PC-3 (cell line): ENCODE measurements around the gene NHLRC2. TPM values are rescaled to one million over a fixed set of nuclear protein-coding genes. Genes with fewer than 3 reads are reported as not detected.

Experiments
- ATAC-seq: fragments of 200-7000 bp; cut with Tn5 transposase; 2 replicates; pipeline ENCODE4 v1.9.1; 2020; ENCODE audit warnings: mild to moderate bottlenecking, moderate library complexity
- BruUV-seq: library from RNA; stranded (reverse); fragments of 400-500 nt; replicated peaks from 2 replicates; lab custom pipeline; 2021; lab: Mats Ljungman, UMichigan
- CTCF ChIA-PET: fragments of 300-600 bp; sonication (Branson Sonifier 250); formaldehyde crosslinking; loops from one replicate; lab custom pipeline; 2022; ENCODE audit warnings: antibody characterized with exemption; lab: Charles Lee
- POLR2A ChIA-PET: fragments of 300-600 bp; sonication (Branson Sonifier 250); formaldehyde crosslinking; loops from one replicate; lab custom pipeline; 2022; ENCODE audit warnings: antibody characterized with exemption; ENCODE audit not compliant: unreplicated experiment; lab: Charles Lee
- DNase-seq: peaks from one replicate; pipeline ENCODE4 v3.0.0-alpha.2; 2015
- H2AFZ ChIP-seq: fragments of 300-600 bp; sonication (generic); 2 replicates; pipeline ENCODE4 v1.6.0; 2016; ENCODE audit warnings: antibody characterized with exemption, low read length
- H3F3A ChIP-seq: fragments of 300-600 bp; sonication (generic); one replicate; pipeline ENCODE4 v1.6.0; 2017; ENCODE audit warnings: antibody characterized with exemption, low read length, control low read depth, mild to moderate bottlenecking; ENCODE audit not compliant: unreplicated experiment
- H3K27ac ChIP-seq: fragments of 300-600 bp; sonication (generic); 2 replicates; pipeline ENCODE4 v1.5.1; 2016; ENCODE audit warnings: mild to moderate bottlenecking, low read length
- H3K27me3 ChIP-seq: fragments of 300-600 bp; sonication (generic); 2 replicates; pipeline ENCODE4 v1.6.1; 2016; ENCODE audit warnings: low read length, mixed read lengths
- H3K36me3 ChIP-seq: fragments of 300-600 bp; sonication (generic); 2 replicates; pipeline ENCODE4 v1.6.1; 2016; ENCODE audit warnings: low read depth, mixed run types, low read length, mixed read lengths
- H3K4me1 ChIP-seq: fragments of 300-600 bp; sonication (generic); 2 replicates; pipeline ENCODE4 v1.5.1; 2016; ENCODE audit warnings: low read length; ENCODE audit not compliant: insufficient read depth
- H3K4me2 ChIP-seq: fragments of 300-600 bp; sonication (generic); 2 replicates; pipeline ENCODE4 v1.6.0; 2016; ENCODE audit warnings: low read length
- H3K4me3 ChIP-seq: fragments of 300-600 bp; sonication (generic); 2 replicates; pipeline ENCODE4 v1.5.1; 2016; ENCODE audit warnings: mild to moderate bottlenecking, low read length, mixed read lengths
- H3K79me2 ChIP-seq: fragments of 300-600 bp; sonication (generic); 2 replicates; pipeline ENCODE4 v1.6.1; 2017; ENCODE audit warnings: low read length, mixed read lengths
- H3K9ac ChIP-seq: fragments of 300-600 bp; sonication (generic); 2 replicates; pipeline ENCODE4 v1.6.0; 2016; ENCODE audit warnings: mild to moderate bottlenecking, low read length
- H3K9me2 ChIP-seq: fragments of 300-600 bp; sonication (generic); replicated peaks from 2 replicates; pipeline ENCODE4 v1.6.1; 2016; ENCODE audit warnings: mixed run types, low read length, mixed read lengths
- H3K9me3 ChIP-seq: fragments of 300-600 bp; sonication (generic); 2 replicates; pipeline ENCODE4 v1.6.1; 2016; ENCODE audit warnings: low read length, mixed read lengths
- H4K20me1 ChIP-seq: fragments of 300-600 bp; sonication (generic); 2 replicates; pipeline ENCODE4 v1.6.1; 2016; ENCODE audit warnings: low read length, mixed read lengths
- EZH2 ChIP-seq: fragments of 300-600 bp; sonication (generic); IDR thresholded peaks from one replicate; pipeline ENCODE4 v1.6.1; 2017; ENCODE audit warnings: antibody characterized with exemption, mild to moderate bottlenecking, low read length; ENCODE audit not compliant: unreplicated experiment
- EZH2phosphoT487 ChIP-seq: fragments of 300-600 bp; sonication (generic); IDR thresholded peaks from 2 replicates; pipeline ENCODE4 v1.6.1; 2018; ENCODE audit warnings: mild to moderate bottlenecking, antibody characterized with exemption, low read length, borderline replicate concordance
- intact Hi-C: fragments of 100-400 bp; cut with micrococcal nuclease; formaldehyde crosslinking; loops from 2 replicates; pipeline ENCODE4 v1.9.0; 2023
- total RNA-seq: library from RNA; depleted of rRNA; stranded (reverse); fragments of >200 nt; gene quantifications from 2 replicates; pipeline ENCODE4 v1.2.3, GENCODE V29; 2014
- TF ChIP-seq, protein P1 (sequence below): fragments of 300-600 bp; sonication (generic); conservative IDR thresholded peaks from 2 replicates; pipeline ENCODE4 v1.5.1; 2017; ENCODE audit warnings: antibody characterized with exemption, low read depth, mild to moderate bottlenecking, low read length

The NHLRC2 gene
- total RNA-seq, 1 experiment from 2014 or later: 17.5 TPM

DNA sequence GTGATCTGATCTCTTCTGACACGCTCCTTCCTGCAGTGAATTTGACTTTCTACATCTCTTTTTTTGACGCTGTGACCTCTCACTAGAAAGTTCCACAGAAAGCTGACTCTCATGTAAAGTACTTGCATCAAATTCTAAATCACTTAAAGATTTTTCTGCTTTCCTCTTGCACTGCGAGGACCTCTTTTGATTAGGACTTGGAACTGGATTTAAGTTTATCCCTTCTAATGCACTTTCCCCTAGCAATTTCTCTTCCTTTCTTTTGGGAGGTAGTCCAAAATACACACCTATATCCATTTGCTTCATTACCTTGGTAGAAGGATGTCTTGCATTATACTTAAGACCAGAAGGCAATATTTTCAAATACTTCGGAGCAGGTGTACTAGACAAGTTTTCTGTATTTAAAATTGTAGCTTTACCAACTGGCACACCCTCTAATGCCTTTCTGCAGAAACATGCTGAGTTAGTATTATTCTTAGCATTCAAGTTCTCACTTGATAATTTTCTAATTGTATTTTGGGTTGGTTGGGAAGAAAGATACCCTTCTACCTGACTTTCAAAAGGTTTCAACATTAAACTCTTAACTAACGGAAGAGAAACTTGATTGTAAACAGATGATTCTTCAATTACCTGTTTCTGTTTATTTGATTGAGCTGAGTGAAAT lies 5.2 kb upstream of the NHLRC2 start:
- BruUV-seq: no TSS peak
- H3K9ac ChIP-seq: no peak overlapping the region
- H3K27ac ChIP-seq: no peak overlapping the region
- DNase-seq: no peak
- TF ChIP-seq EZH2phosphoT487 (no peak), EZH2 (no peak)
- TF ChIP-seq, protein P1, sequence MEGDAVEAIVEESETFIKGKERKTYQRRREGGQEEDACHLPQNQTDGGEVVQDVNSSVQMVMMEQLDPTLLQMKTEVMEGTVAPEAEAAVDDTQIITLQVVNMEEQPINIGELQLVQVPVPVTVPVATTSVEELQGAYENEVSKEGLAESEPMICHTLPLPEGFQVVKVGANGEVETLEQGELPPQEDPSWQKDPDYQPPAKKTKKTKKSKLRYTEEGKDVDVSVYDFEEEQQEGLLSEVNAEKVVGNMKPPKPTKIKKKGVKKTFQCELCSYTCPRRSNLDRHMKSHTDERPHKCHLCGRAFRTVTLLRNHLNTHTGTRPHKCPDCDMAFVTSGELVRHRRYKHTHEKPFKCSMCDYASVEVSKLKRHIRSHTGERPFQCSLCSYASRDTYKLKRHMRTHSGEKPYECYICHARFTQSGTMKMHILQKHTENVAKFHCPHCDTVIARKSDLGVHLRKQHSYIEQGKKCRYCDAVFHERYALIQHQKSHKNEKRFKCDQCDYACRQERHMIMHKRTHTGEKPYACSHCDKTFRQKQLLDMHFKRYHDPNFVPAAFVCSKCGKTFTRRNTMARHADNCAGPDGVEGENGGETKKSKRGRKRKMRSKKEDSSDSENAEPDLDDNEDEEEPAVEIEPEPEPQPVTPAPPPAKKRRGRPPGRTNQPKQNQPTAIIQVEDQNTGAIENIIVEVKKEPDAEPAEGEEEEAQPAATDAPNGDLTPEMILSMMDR: no peak
- ChIA-PET CTCF (no interaction called here), POLR2A (no interaction called here)
- no peaks in the 10 kb centered on the region for H3K9me3 ChIP-seq
- H2AFZ ChIP-seq: no peak overlapping the region
- ATAC-seq: no peak
- no peaks in the 10 kb centered on the region for H3K9me2 ChIP-seq
- intact Hi-C loops: no loop called here
- H3K4me3 ChIP-seq: no peak overlapping the region
- H3K79me2 ChIP-seq: peaks cover 14% of the 10 kb centered on the region; the same call in 1 of the 2 replicates
- no peaks in the 10 kb centered on the region for H3K27me3 ChIP-seq
- no peaks in the 10 kb centered on the region for H3K36me3 ChIP-seq
- H3F3A ChIP-seq: no peaks in the 10 kb centered on the region
- no peak overlapping the region for H3K4me2 ChIP-seq
- H4K20me1 ChIP-seq: no peaks in the 10 kb centered on the region
- peaks cover 27% of the 10 kb centered on the region for H3K4me1 ChIP-seq

- no TSS peak for BruUV-seq
- H2AFZ ChIP-seq: no peak overlapping the region
- H3K9me2 ChIP-seq: no peaks in the 10 kb centered on the region
- no peaks in the 10 kb centered on the region for H4K20me1 ChIP-seq
- H3K36me3 ChIP-seq: no peaks in the 10 kb centered on the region
- H3K9ac ChIP-seq: no peak overlapping the region
- H3K9me3 ChIP-seq: no peaks in the 10 kb centered on the region
- TF ChIP-seq, protein P1: no peak
- TF ChIP-seq EZH2 (no peak), EZH2phosphoT487 (no peak)
- ATAC-seq (no peak), DNase-seq (no peak)
- H3K27ac ChIP-seq: no peak overlapping the region
- intact Hi-C loops: loop anchor here (5.0 kb wide), 2 partner anchors 143 to 192 kb away; partner anchors contain the start of gene ADRB1
- no peaks in the 10 kb centered on the region for H3F3A ChIP-seq
- ChIA-PET POLR2A (interaction anchor here (0.6 kb wide), 1 partner anchor 127 kb away, joined by 8 read pairs; no protein-coding TSS in a partner anchor), CTCF (no interaction called here)
- H3K79me2 ChIP-seq: peaks cover 18% of the 10 kb centered on the region
- peaks cover 25% of the 10 kb centered on the region for H3K4me1 ChIP-seq
- H3K4me3 ChIP-seq: no peak overlapping the region
- peak overlapping the region; percentile 97; the same call in 1 of the 2 replicates for H3K4me2 ChIP-seq
- H3K27me3 ChIP-seq: no peaks in the 10 kb centered on the region
Measured at GRCh38 chr10:113849946-113850345, 4.5 kb upstream of the NHLRC2 start.

DNA sequence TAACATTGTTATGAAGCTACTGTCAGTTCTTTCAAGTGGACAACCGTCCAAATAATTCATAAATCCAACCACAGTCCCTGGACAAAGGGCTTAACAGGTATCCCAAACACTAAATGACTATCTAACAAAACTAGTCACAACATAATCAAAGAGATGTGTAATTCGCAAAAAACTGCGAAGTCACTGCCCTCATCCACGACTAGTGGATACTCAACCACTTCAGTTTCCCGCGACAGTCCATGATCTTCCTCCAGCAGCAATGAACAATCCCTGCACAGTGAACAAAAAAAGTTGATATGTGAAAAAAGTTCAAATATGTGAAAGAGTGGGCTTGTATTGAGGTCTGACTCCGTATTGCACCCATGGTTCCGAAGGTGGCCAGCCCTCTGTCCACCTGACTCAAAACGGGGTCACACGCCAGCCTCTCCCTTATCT lies 866 bp upstream of the NHLRC2 start:
- H2AFZ ChIP-seq: peak overlapping the region; percentile 99
- intact Hi-C loops: loop anchor here (2.0 to 5.0 kb wide), 4 partner anchors 41 to 189 kb away; partner anchors contain the start of gene ADRB1
- TF ChIP-seq, protein P1: no peak
- TF ChIP-seq EZH2: no peak
- no peak for TF ChIP-seq EZH2phosphoT487
- peak overlapping the region; percentile 92 for H3K9ac ChIP-seq
- H3K9me2 ChIP-seq: no peaks in the 10 kb centered on the region
- H3K27ac ChIP-seq: peak overlapping the region; percentile 55
- ChIA-PET POLR2A (no interaction called here), CTCF (no interaction called here)
- H4K20me1 ChIP-seq: 0 out of 2 replicates have a peak, but pooled peaks cover 4% of the 10 kb centered on the region
- no peaks in the 10 kb centered on the region for H3K27me3 ChIP-seq
- peaks cover 43% of the 10 kb centered on the region for H3K4me1 ChIP-seq
- DNase-seq: peak; percentile 16
- H3K36me3 ChIP-seq: peaks cover 2% of the 10 kb centered on the region; the same call in 1 of the 2 replicates
- H3K4me3 ChIP-seq: peak overlapping the region; percentile 93
- peaks cover 55% of the 10 kb centered on the region for H3K79me2 ChIP-seq
- no peaks in the 10 kb centered on the region for H3F3A ChIP-seq
- H3K4me2 ChIP-seq: peak overlapping the region; percentile 97
- peak; percentile 6 for ATAC-seq
- no peaks in the 10 kb centered on the region for H3K9me3 ChIP-seq
- TSS peak; percentile 55 for BruUV-seq
